HL-60 (cell line): ENCODE measurements around the gene KDM2B.

Experiments used
- DNase-seq, 2 experiments: peaks; one replicate each; pipeline ENCODE4 v3.0.0-alpha.2; 2010 to 2020; ENCODE audit warnings: low read depth in 1 of 2, low spot score in 1 of 2
- H3K27ac ChIP-seq: fragments of 250-450 bp; sonication (Bioruptor Pico); replicated peaks from 2 replicates; pipeline ENCODE4 v1.5.1; 2020; ENCODE audit warnings: mild to moderate bottlenecking, moderate library complexity
- H3K27me3 ChIP-seq: fragments of 250-450 bp; sonication (Bioruptor Pico); 2 replicates; pipeline ENCODE4 v1.5.1; 2021; ENCODE audit warnings: mild to moderate bottlenecking, moderate library complexity; ENCODE audit not compliant: insufficient read depth, poor library complexity, severe bottlenecking
- H3K4me3 ChIP-seq: replicated peaks from 2 replicates; pipeline ENCODE4 v1.5.1; 2011; ENCODE audit warnings: mild to moderate bottlenecking, control low read depth, low read length; ENCODE audit not compliant: insufficient read depth
- CTCF ChIP-seq: IDR thresholded peaks from one replicate; pipeline ENCODE4 v1.5.1; 2011; ENCODE audit warnings: low read length, control low read depth, inconsistent platforms; ENCODE audit not compliant: insufficient read depth
- GABPA ChIP-seq: IDR thresholded peaks from 2 replicates; pipeline ENCODE4 v1.6.1; 2012; ENCODE audit warnings: low read depth
- POLR2AphosphoS5 ChIP-seq: IDR thresholded peaks from 2 replicates; pipeline ENCODE4 v1.6.1; 2012; ENCODE audit warnings: low read depth
- SPI1 ChIP-seq: IDR thresholded peaks from 2 replicates; pipeline ENCODE4 v1.6.1; 2012; ENCODE audit warnings: low read depth, mild to moderate bottlenecking, borderline replicate concordance
- TF ChIP-seq, protein P1 (sequence below): IDR thresholded peaks from 2 replicates; pipeline ENCODE4 v1.6.1; 2012; ENCODE audit warnings: low read depth; ENCODE audit not compliant: insufficient replicate concordance

Gene KDM2B

DNA sequence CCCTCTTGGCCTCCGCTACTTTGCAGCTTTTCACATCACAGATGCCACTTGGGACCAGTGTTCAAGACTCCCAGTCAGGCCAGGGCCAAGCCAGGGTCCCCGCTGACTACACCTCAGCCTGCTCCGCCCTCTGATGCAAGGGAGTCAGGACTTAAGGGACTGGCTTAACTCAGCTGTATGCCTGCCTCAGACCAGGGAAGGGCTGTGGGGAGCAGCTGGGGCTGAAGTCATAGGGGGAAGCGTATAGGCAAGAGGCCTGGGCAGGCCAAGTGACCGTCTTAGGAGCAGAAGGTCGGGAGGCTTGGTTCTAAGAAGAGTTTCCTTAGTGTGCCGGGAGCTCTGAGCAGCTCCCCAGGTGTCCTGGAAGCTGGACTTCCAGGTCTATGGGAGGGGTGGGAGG, 21.9 kb downstream of the KDM2B start:
- TF ChIP-seq, protein P1, sequence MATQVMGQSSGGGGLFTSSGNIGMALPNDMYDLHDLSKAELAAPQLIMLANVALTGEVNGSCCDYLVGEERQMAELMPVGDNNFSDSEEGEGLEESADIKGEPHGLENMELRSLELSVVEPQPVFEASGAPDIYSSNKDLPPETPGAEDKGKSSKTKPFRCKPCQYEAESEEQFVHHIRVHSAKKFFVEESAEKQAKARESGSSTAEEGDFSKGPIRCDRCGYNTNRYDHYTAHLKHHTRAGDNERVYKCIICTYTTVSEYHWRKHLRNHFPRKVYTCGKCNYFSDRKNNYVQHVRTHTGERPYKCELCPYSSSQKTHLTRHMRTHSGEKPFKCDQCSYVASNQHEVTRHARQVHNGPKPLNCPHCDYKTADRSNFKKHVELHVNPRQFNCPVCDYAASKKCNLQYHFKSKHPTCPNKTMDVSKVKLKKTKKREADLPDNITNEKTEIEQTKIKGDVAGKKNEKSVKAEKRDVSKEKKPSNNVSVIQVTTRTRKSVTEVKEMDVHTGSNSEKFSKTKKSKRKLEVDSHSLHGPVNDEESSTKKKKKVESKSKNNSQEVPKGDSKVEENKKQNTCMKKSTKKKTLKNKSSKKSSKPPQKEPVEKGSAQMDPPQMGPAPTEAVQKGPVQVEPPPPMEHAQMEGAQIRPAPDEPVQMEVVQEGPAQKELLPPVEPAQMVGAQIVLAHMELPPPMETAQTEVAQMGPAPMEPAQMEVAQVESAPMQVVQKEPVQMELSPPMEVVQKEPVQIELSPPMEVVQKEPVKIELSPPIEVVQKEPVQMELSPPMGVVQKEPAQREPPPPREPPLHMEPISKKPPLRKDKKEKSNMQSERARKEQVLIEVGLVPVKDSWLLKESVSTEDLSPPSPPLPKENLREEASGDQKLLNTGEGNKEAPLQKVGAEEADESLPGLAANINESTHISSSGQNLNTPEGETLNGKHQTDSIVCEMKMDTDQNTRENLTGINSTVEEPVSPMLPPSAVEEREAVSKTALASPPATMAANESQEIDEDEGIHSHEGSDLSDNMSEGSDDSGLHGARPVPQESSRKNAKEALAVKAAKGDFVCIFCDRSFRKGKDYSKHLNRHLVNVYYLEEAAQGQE, result no peak
- TF ChIP-seq CTCF (no peak), POLR2AphosphoS5 (no peak), SPI1 (no peak), GABPA (no peak)
- DNase-seq, result no peak
- no peak overlapping the region for H3K27ac ChIP-seq

DNA sequence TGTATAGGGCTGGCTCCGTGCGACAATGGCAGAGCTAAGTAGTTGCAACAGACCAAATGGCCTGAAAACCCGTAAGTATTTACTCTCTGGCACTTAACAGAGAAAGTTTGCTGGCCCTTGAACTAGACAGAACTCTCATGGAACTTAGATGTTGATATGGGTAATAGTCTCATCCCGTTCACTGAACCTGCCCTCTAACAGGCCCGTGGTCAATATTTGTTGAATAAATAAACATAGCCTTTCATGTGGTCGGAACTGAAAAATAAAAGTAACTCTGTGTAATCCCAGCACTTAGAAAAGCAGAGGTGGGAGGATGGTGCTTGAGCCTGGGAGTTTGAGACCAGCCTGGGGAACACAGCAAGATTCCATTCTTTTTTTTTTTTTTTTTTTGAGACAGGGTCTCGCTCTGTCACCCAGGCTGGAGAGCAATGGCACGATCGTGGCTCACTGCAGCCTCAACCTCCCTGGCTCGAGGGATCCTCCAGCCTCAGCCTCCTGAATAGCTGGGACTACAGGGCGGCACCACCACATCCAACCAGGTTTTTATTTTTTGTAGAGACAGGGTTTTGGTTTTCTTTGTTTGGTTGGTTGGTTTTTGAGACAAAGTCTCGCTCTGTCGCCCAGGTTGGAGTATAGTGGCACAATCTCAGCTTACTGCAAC, 29.7 kb downstream of the KDM2B start:
- no peak overlapping the region for H3K27ac ChIP-seq
- H3K4me3 ChIP-seq, result no peak overlapping the region
- TF ChIP-seq SPI1, result no peak
- TF ChIP-seq, protein P1, result no peak
- TF ChIP-seq POLR2AphosphoS5, result no peak
- TF ChIP-seq CTCF, result no peak
- no peak for TF ChIP-seq GABPA
- no peak for DNase-seq
- no peaks in the 10 kb centered on the region for H3K27me3 ChIP-seq

More for the DNA sequence above, 21.9 kb downstream of the KDM2B start:
- H3K27me3 ChIP-seq, result no peaks in the 10 kb centered on the region
- no peak overlapping the region for H3K4me3 ChIP-seq

GRCh38 chr12:121549075-121549474, 31.7 kb downstream of the KDM2B start:
- H3K27ac ChIP-seq, result no peak overlapping the region
- TF ChIP-seq POLR2AphosphoS5 (no peak), CTCF (no peak), SPI1 (no peak), GABPA (no peak)
- TF ChIP-seq, protein P1, result no peak
- H3K4me3 ChIP-seq, result no peak overlapping the region
- no peak for DNase-seq
- H3K27me3 ChIP-seq, result no peaks in the 10 kb centered on the region
